HUES64 (cell line): ENCODE results near the gene KCNE4.

Experiments
- H3K27ac ChIP-seq: 2 replicates; pipeline ENCODE4 v1.7.0; 2013; ENCODE audit warnings: low read depth, low read length, inconsistent platforms
- H3K27me3 ChIP-seq: 2 replicates; pipeline ENCODE4 v1.6.1; 2013; ENCODE audit warnings: mild to moderate bottlenecking, low read length; ENCODE audit not compliant: insufficient read depth
- H3K36me3 ChIP-seq: 2 replicates; pipeline ENCODE4 v1.6.1; 2013; ENCODE audit warnings: mild to moderate bottlenecking, low read length; ENCODE audit not compliant: insufficient read depth
- H3K4me1 ChIP-seq: 2 replicates; pipeline ENCODE4 v1.6.1; 2013; ENCODE audit warnings: mild to moderate bottlenecking, low read length, moderate library complexity; ENCODE audit not compliant: insufficient read depth
- H3K4me3 ChIP-seq: 2 replicates; pipeline ENCODE4 v1.5.1; 2013; ENCODE audit warnings: mild to moderate bottlenecking, low read length, moderate library complexity
- H3K9ac ChIP-seq: 2 replicates; pipeline ENCODE4 v1.6.1; 2013; ENCODE audit warnings: mild to moderate bottlenecking, low read depth, low read length
- H3K9me3 ChIP-seq: 2 replicates; pipeline ENCODE4 v1.6.1; 2013; ENCODE audit warnings: low read depth, low read length; ENCODE audit not compliant: insufficient read depth
- WGBS: fragments of 150-250, 120-280 bp; methylation state at CpG from one replicate; pipeline ENCODE4 v1.1.7; 2013; ENCODE audit warnings: missing lambda C conversion rate; 5-methylcytosine and 5-hydroxymethylcytosine counted together

Gene KCNE4

DNA sequence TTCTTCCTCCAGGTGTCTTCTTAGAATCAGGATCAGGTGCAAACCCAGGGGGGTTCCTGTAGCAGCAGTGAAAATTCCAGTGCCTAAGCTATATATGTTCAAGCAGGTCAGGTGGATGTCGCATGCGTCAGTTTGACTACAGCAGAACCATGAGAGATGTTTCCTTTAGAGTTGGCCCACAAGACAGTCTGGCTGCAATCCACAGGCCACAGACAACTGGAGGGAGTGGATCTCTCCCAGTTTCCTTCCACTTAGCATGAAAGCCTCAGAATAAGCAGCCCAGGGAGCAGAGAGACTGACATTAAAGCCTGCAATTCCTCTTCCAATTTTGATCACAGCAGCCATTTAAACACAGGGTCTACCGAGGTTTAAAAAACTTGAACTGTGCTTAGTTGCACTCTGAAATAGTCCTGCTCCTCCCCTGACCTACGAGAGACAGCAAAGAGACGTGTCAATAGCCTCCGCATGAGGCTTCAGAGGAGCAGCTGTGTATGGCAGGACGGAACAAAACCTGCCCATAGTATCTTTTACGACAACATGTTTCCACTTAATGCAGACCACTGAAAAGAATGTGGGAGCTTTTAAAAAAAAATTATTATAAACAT is 988 bp upstream of the KCNE4 start:
- Histone ChIP-seq H3K4me3 (no peak overlapping the region), H3K36me3 (no peaks in the 10 kb centered on the region), H3K27ac (no peak overlapping the region), H3K9me3 (no peaks in the 10 kb centered on the region), H3K4me1 (peaks cover 13% of the 10 kb centered on the region), H3K27me3 (no peaks in the 10 kb centered on the region), H3K9ac (no peak overlapping the region)
- WGBS: 73% methylated on average over 7 of the region's 8 CpGs

DNA sequence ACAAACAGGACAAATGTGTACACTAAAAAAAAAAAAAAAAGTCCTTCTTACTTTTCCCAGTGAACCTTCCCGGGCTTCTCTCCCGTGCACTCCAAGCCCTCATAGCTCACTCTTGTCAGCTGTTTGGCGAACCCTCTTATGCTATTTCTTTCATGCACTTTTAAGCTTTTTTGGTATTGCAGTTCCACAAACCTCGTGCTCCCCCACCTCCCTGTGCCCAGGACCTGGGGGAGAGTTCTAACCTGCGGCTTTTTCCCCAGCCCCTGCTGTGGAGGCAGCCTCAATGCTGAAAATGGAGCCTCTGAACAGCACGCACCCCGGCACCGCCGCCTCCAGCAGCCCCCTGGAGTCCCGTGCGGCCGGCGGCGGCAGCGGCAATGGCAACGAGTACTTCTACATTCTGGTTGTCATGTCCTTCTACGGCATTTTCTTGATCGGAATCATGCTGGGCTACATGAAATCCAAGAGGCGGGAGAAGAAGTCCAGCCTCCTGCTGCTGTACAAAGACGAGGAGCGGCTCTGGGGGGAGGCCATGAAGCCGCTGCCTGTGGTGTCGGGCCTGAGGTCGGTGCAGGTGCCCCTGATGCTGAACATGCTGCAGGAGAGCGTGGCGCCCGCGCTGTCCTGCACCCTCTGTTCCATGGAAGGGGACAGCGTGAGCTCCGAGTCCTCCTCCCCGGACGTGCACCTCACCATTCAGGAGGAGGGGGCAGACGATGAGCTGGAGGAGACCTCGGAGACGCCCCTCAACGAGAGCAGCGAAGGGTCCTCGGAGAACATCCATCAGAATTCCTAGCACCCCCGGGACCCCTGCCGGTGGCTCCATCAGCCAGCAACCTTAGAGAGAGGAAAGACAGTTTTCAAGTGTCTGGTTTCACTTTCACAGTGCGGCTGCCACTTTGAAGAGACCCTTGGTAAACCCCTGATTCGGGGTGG is 826 bp downstream of the KCNE4 start:
- Histone ChIP-seq H3K9ac (no peak overlapping the region), H3K27ac (no peak overlapping the region), H3K9me3 (no peaks in the 10 kb centered on the region), H3K4me3 (no peak overlapping the region), H3K36me3 (no peaks in the 10 kb centered on the region), H3K27me3 (no peaks in the 10 kb centered on the region), H3K4me1 (peaks cover 17% of the 10 kb centered on the region)
- WGBS: 90% methylated on average over 42 of the region's 42 CpGs

DNA sequence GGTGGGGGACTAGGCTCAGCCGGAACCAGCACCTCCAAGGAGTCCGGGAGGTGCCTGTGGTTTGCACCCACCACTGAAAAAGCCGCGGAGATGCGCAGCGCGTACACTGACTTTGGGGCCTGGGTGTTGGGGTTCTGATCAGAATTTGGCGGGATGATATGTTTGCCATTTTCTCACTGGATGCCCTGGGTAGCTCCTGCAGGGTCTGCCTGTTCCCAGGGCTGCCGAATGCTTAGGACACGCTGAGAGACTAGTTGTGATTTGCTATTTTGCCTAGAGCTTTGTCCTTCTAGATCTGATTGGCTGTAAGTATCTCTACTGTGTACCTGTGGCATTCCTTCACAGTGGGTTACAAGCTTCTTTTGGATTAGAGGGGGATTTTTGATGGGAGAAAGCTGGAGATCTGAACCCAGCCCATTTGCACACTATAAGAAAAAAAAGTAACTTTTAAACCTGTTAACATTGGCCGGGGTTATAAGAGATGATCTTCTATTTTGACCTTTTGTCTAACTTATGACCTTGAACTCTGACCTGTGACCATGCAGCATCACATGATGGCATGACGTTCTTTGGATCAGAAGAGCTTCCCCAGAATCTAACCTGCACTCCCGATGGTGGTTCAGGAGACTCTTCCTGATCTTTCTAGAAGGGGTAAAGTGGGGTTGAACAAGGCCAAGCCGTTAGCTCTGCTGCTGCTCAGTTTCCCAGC is 1.6 kb downstream of the KCNE4 start:
- no peaks in the 10 kb centered on the region for H3K27me3 ChIP-seq
- no peaks in the 10 kb centered on the region for H3K36me3 ChIP-seq
- H3K4me1 ChIP-seq: peaks cover 17% of the 10 kb centered on the region
- 95% methylated on average over 14 of the region's 14 CpGs for WGBS
- no peak overlapping the region for H3K4me3 ChIP-seq
- no peak overlapping the region for H3K27ac ChIP-seq
- no peak overlapping the region for H3K9ac ChIP-seq
- no peaks in the 10 kb centered on the region for H3K9me3 ChIP-seq

DNA sequence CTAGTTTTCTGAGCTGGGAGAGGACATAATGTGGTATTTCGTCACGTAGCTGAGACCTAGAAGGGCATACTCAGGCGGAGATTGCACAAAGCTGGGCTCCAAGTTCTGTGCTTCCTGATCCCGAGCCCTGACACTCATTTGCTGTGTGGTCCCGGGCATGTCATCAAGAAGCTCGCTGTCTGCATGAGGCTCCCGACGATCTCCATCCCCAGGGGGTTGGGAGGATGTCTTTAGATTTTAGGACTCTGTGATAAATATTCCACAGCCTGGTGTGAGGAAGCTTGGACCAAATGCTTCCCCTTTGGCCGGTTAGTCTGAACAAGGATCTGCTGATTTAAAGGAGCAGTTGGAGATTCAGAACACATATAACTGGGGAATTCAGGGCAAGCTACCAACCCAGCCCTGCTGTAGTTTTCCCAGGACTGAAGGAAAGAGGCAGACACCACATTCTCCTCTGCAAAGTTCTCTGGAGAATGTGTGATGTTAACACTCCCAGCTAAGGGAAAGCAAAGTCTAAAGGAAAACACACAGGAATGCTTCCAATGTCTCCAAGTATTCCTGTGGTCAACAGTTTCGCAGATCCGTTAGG is 2.3 kb downstream of the KCNE4 start:
- H3K9me3 ChIP-seq: no peaks in the 10 kb centered on the region
- 92% methylated on average over 10 of the region's 11 CpGs for WGBS
- no peak overlapping the region for H3K9ac ChIP-seq
- H3K4me1 ChIP-seq: peaks cover 17% of the 10 kb centered on the region
- no peaks in the 10 kb centered on the region for H3K36me3 ChIP-seq
- H3K27ac ChIP-seq: no peak overlapping the region
- no peak overlapping the region for H3K4me3 ChIP-seq
- H3K27me3 ChIP-seq: no peaks in the 10 kb centered on the region

DNA sequence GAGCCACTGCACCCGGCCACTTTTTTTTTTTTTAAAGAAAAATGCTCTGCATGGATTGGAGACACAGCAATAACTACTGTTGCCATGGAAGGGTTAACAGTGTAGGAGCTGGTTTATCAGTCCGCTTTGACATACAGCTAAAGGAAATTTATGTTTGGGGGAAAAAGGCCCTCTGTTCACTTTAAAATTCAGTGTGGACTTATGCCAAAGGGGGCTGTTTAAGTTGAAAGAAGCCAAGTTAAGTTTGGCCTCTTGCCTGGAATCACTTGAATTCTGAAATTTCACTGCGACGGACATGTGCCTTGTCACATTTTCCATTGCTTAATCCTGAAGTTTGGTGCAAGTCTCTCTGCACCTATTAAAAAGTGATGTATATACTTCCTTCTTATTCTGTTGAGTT is 3.1 kb downstream of the KCNE4 start:
- no peaks in the 10 kb centered on the region for H3K36me3 ChIP-seq
- no peaks in the 10 kb centered on the region for H3K9me3 ChIP-seq
- H3K27ac ChIP-seq: no peak overlapping the region
- H3K9ac ChIP-seq: no peak overlapping the region
- H3K4me1 ChIP-seq: peaks cover 17% of the 10 kb centered on the region
- WGBS: 97% methylated on average over 4 of the region's 4 CpGs
- H3K4me3 ChIP-seq: no peak overlapping the region
- no peaks in the 10 kb centered on the region for H3K27me3 ChIP-seq

DNA sequence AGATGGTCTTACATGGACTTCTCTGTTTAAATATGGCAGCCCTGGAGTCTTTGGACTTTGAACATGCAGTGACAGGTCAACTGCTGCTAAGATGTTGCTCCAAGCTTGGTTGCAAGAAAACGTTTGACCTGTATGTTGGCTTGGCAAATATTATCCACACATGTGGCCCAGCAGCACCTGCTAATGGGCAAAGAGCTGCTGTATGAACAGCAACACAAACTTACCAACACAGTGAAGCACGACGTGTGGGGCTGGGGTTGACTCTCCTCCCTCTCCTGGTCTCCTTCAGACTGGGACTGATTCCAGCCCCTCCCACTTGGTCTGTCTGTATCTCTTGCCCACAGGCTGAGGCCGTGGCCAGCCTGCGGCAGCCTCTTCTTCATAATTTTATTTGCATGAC is 3.8 kb downstream of the KCNE4 start:
- H3K27me3 ChIP-seq: no peaks in the 10 kb centered on the region
- H3K9ac ChIP-seq: no peak overlapping the region
- no peaks in the 10 kb centered on the region for H3K9me3 ChIP-seq
- H3K4me3 ChIP-seq: no peak overlapping the region
- peaks cover 17% of the 10 kb centered on the region for H3K4me1 ChIP-seq
- no peaks in the 10 kb centered on the region for H3K36me3 ChIP-seq
- H3K27ac ChIP-seq: no peak overlapping the region
- WGBS: 88% methylated on average over 5 of the region's 5 CpGs

DNA sequence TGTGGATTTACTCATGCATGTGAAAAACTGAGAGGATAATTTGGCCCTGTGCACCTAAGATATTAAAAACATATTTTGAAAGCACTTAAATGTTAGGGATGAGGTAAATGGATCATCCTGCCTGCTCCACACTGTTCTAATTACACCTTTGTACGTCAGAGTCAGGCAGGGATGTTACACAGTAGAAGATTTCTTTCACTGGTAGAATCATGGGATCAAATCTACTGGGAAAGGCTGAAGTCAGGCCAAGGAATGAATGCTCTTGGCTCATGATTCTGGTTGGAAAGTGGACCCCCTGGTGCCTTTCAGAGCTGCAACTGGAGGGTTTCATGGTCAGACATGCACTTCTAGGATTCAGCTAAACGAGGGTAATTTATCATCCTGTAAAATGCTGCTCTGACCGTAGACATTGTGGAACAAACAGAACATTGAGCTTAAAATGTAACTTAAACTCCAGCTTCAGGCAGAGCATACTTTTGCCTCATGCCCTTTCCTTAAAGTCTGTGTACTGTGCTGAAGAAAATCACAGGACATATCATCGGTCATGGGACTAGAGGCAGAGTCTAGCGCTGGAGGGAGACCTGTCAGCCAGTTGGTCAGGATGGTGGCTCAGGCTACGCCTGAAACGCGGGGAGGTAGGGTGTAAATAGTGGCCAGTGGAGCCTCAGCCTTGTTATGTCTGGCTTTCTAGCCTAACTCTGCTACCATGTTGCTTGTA is 4.9 kb downstream of the KCNE4 start:
- Histone ChIP-seq H3K4me3 (no peak overlapping the region), H3K36me3 (no peaks in the 10 kb centered on the region), H3K9me3 (no peaks in the 10 kb centered on the region), H3K9ac (no peak overlapping the region), H3K27ac (no peak overlapping the region), H3K4me1 (peaks cover 8% of the 10 kb centered on the region; the same call in 1 of the 2 replicates), H3K27me3 (no peaks in the 10 kb centered on the region)
- 93% methylated on average over 8 of the region's 8 CpGs for WGBS

DNA sequence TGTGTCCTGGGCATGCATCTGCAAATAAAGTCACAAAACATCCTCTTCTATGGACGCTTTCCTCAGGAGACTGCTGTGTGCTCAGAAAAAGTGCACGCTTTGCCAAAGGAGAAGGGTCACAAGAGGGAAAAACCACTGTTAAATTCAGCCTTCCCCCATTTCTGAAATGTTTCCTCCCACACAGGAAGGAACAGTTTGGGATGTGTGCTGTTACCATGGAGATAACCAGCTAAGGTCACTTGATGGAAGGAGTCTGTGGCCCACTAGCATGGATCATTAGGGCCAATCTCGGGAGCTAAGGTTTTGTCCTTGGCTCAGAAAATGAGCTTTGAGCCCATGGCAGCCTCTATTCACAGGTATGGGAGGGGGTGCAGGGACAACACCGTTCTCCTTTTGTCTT is 5.6 kb downstream of the KCNE4 start:
- H3K9me3 ChIP-seq: no peaks in the 10 kb centered on the region
- 0 out of 2 replicates have a peak, but pooled peaks cover 3% of the 10 kb centered on the region for H3K4me1 ChIP-seq
- H3K27me3 ChIP-seq: no peaks in the 10 kb centered on the region
- no peak overlapping the region for H3K27ac ChIP-seq
- no peak overlapping the region for H3K9ac ChIP-seq
- WGBS: 85% methylated on average over 4 of the region's 4 CpGs
- H3K4me3 ChIP-seq: no peak overlapping the region
- no peaks in the 10 kb centered on the region for H3K36me3 ChIP-seq

DNA sequence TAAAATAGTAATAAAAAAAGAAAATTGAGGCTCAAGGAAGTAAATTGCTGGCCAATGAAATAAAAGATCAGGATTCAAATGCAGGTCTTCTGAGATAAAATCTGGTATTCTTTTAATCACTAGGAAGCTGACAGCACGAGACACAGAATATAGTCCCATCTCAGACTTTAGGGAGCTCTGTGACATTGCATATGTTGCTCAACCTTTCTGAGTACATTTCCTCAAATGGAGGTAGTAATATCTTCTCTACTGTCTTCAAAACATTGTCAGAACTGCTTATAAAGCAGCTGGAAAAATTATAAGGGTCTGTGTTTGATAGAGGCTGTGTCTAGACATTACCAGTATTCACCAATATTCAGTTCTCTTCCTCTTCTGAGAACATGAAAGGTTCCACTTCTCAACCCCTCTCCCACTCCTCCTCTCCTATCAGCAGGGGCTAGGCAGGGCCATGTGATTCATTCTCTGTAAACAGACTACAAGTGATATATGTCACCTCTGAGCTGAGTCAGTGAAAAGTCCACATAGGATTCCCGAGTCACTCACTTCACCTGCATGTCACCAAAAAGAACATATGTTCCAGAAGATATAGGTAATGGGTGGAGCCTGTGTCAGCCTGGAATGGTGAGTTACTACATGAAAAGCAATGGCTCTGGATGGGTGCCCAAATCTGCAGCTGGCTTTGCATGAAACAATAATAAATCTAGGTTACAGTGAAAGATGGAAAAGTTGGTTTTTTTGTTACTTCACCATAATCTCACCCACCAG is 7.1 kb downstream of the KCNE4 start:
- Histone ChIP-seq H3K36me3 (no peaks in the 10 kb centered on the region), H3K27me3 (no peaks in the 10 kb centered on the region), H3K4me1 (peaks cover 6% of the 10 kb centered on the region; the same call in 1 of the 2 replicates), H3K27ac (no peak overlapping the region), H3K9me3 (no peaks in the 10 kb centered on the region), H3K9ac (no peak overlapping the region), H3K4me3 (no peak overlapping the region)
- 92% methylated on average over 1 of the region's 2 CpGs for WGBS

DNA sequence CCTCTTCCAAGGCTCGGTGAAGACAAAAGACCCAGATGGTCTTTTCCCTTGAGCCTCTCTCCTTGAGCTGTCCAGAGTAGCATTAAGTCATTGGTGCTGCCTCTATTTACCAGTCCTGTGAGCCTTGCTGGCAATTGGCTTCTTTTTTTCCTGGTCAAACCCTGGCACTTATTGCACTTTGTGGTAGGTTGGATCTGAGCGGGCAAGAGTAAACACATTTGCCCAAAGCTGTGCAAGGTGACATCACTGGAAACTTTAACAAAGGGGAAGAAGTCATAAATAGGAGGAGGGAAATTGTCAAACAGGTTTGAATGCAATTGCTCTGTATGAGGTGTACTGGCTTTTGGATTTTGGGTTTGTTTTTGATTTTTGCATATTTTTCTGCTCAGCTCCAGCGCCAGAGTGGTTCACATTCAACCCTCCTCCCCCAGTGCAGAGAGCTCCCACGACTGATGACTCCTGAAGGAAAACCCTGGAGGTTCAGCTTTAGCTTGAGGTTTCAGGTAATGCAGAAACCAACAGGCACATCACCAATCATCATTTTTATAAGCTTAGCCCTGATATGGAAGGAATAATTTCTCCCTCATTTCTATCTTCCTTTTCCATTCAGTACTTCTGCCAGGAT is 8.3 kb downstream of the KCNE4 start:
- peaks cover 6% of the 10 kb centered on the region; the same call in 1 of the 2 replicates for H3K4me1 ChIP-seq

More for the DNA sequence above, 8.3 kb downstream of the KCNE4 start:
- no peak overlapping the region for H3K4me3 ChIP-seq
- no peaks in the 10 kb centered on the region for H3K36me3 ChIP-seq
- no peak overlapping the region for H3K9ac ChIP-seq
- no peaks in the 10 kb centered on the region for H3K27me3 ChIP-seq
- WGBS: 91% methylated on average over 4 of the region's 4 CpGs
- H3K9me3 ChIP-seq: no peaks in the 10 kb centered on the region
- no peak overlapping the region for H3K27ac ChIP-seq
